Endodermal cell (in vitro differentiated cells): ENCODE results near the gene ZYX. TPM values are rescaled to one million over a fixed set of nuclear protein-coding genes. Genes with fewer than 3 reads are reported as not detected.

Experiments
- DNase-seq: peaks from one replicate; pipeline ENCODE4 v3.0.0-alpha.2; 2017
- H3K27ac ChIP-seq: 2 replicates; pipeline ENCODE4 v1.5.1; 2013; ENCODE audit warnings: mild to moderate bottlenecking, low read depth, low read length, moderate library complexity
- H3K27me3 ChIP-seq: 2 replicates; pipeline ENCODE4 v1.6.1; 2013; ENCODE audit warnings: mild to moderate bottlenecking, low read length, moderate library complexity; ENCODE audit not compliant: insufficient read depth, control insufficient read depth, poor library complexity, severe bottlenecking
- H3K36me3 ChIP-seq: 2 replicates; pipeline ENCODE4 v1.7.0; 2013; ENCODE audit warnings: mild to moderate bottlenecking, low read length, moderate library complexity; ENCODE audit not compliant: control insufficient read depth, insufficient read depth
- H3K4me1 ChIP-seq: one replicate; pipeline ENCODE4 v1.7.0; 2013; ENCODE audit warnings: low read length; ENCODE audit not compliant: control insufficient read depth, insufficient read depth
- H3K4me3 ChIP-seq: 2 replicates; pipeline ENCODE4 v1.5.1; 2013; ENCODE audit warnings: mild to moderate bottlenecking, low read length, moderate library complexity
- H3K9ac ChIP-seq: 2 replicates; pipeline ENCODE4 v1.6.1; 2013; ENCODE audit warnings: mild to moderate bottlenecking, low read length, moderate library complexity; ENCODE audit not compliant: poor library complexity, severe bottlenecking; ENCODE audit errors: extremely low read depth
- H3K9me3 ChIP-seq: 2 replicates; pipeline ENCODE4 v1.6.1; 2013; ENCODE audit warnings: mild to moderate bottlenecking, low read length, moderate library complexity; ENCODE audit not compliant: control insufficient read depth
- H3K27ac Mint-ChIP-seq: 2 replicates; pipeline ENCODE4 v1.8.0; 2020; ENCODE audit warnings: mixed read lengths
- H3K27me3 Mint-ChIP-seq: 2 replicates; pipeline ENCODE4 v1.8.0; 2021; ENCODE audit warnings: mild to moderate bottlenecking, mixed read lengths; ENCODE audit not compliant: insufficient read depth
- H3K36me3 Mint-ChIP-seq: 2 replicates; pipeline ENCODE4 v1.8.0; 2020; ENCODE audit warnings: low read depth, mixed read lengths
- H3K4me1 Mint-ChIP-seq: 2 replicates; pipeline ENCODE4 v1.8.0; 2020; ENCODE audit warnings: mixed read lengths
- H3K4me3 Mint-ChIP-seq: 2 replicates; pipeline ENCODE4 v1.8.0; 2020; ENCODE audit warnings: mild to moderate bottlenecking, moderate library complexity, mixed read lengths
- H3K9me3 Mint-ChIP-seq: 2 replicates; pipeline ENCODE4 v1.8.0; 2020; ENCODE audit warnings: mild to moderate bottlenecking, mixed read lengths
- CTCF ChIP-seq: fragments of 200-600 bp; sonication (generic); conservative IDR thresholded peaks from 2 replicates; pipeline ENCODE4 v1.5.0; 2021; ENCODE audit warnings: antibody characterized with exemption, mild to moderate bottlenecking
- WGBS, 2 experiments: methylation state at CpG; one replicate each; pipeline versions ENCODE4 v1.1.5 to v1.1.7; 2013; ENCODE audit warnings: missing lambda C conversion rate in 2 of 2, mixed read lengths in 1 of 2; ENCODE audit not compliant: insufficient coverage in 1 of 2, insufficient read length in 1 of 2; 5-methylcytosine and 5-hydroxymethylcytosine counted together
- total RNA-seq, 2 donors: library from RNA; stranded (reverse); fragmentation: NEBNext Ultra II Directional in 1 of 2; extraction: Animal tissue kit (Norgen Biotek cat#: 25700) in 1 of 2; gene quantifications; 2 replicates in 1 of 2; 3 replicates in 1 of 2; pipeline ENCODE4 v1.2.1, GENCODE V29; 2021

The ZYX gene
- total RNA-seq, 2 donors from 2014 or later = 127 to 161 TPM

- Histone ChIP-seq H3K9ac (no peak overlapping the region), H3K4me1 (peaks cover 3% of the 10 kb centered on the region), H3K27me3 (peaks cover 2% of the 10 kb centered on the region), H3K4me3 (peak overlapping the region; percentile 44), H3K9me3 (no peaks in the 10 kb centered on the region), H3K27ac (no peak overlapping the region), H3K36me3 (no peaks in the 10 kb centered on the region)
- 83 to 86% methylated on average over 2 to 11 of the region's 12 CpGs for WGBS, 2 experiments
- DNase-seq = peak; percentile 78
- no peak for TF ChIP-seq CTCF
- H3K4me1 Mint-ChIP-seq = peaks cover 24% of the 10 kb centered on the region
- no peaks in the 10 kb centered on the region for H3K36me3 Mint-ChIP-seq
- H3K4me3 Mint-ChIP-seq = no peak overlapping the region
- no peaks in the 10 kb centered on the region for H3K9me3 Mint-ChIP-seq
- peaks cover 22% of the 10 kb centered on the region for H3K27me3 Mint-ChIP-seq
- peak overlapping the region; percentile 78 for H3K27ac Mint-ChIP-seq
Measured at GRCh38 chr7:143369678-143370651, 11.2 kb upstream of the ZYX start.

- peak; percentile 36 for DNase-seq
- H3K27ac ChIP-seq = no peak overlapping the region
- Mint-ChIP-seq H3K4me1 (peaks cover 28% of the 10 kb centered on the region), H3K27ac (no peak overlapping the region), H3K27me3 (peaks cover 4% of the 10 kb centered on the region), H3K4me3 (no peak overlapping the region), H3K9me3 (no peaks in the 10 kb centered on the region), H3K36me3 (no peaks in the 10 kb centered on the region)
- 86 to 100% methylated on average over 2 to 4 of the region's 4 CpGs for WGBS, 2 experiments
- no peak overlapping the region for H3K4me3 ChIP-seq
- no peak overlapping the region for H3K9ac ChIP-seq
- H3K9me3 ChIP-seq = no peaks in the 10 kb centered on the region
- no peak for TF ChIP-seq CTCF
- no peaks in the 10 kb centered on the region for H3K27me3 ChIP-seq
- no peaks in the 10 kb centered on the region for H3K36me3 ChIP-seq
- H3K4me1 ChIP-seq = peaks cover 3% of the 10 kb centered on the region
Measured at GRCh38 chr7:143372070-143372469, 9.1 kb upstream of the ZYX start.

GRCh38 chr7:143373255-143373794 lies 7.8 kb upstream of the ZYX start:
- no peaks in the 10 kb centered on the region for H3K36me3 ChIP-seq
- no peaks in the 10 kb centered on the region for H3K27me3 ChIP-seq
- Mint-ChIP-seq H3K4me1 (peaks cover 25% of the 10 kb centered on the region), H3K36me3 (no peaks in the 10 kb centered on the region), H3K9me3 (no peaks in the 10 kb centered on the region), H3K4me3 (no peak overlapping the region), H3K27me3 (no peaks in the 10 kb centered on the region), H3K27ac (no peak overlapping the region)
- WGBS, 2 experiments = 68 to 92% methylated on average over 4 of the region's 4 CpGs
- H3K4me1 ChIP-seq = peaks cover 3% of the 10 kb centered on the region
- no peaks in the 10 kb centered on the region for H3K9me3 ChIP-seq
- no peak overlapping the region for H3K9ac ChIP-seq
- no peak overlapping the region for H3K27ac ChIP-seq
- no peak overlapping the region for H3K4me3 ChIP-seq
- DNase-seq = peak; percentile 78
- peak; percentile 68 for TF ChIP-seq CTCF
